ENCODE data around the gene DHRS11.

GRCh38 chr17:36617773-36618172 is 26.1 kb downstream of the DHRS11 start:
- TF ChIP-seq ESRRA (IDR thresholded peaks at IDR 0.05; ENCODE audit: low read length) (no peak), POLR2AphosphoS2 (IDR thresholded peaks at IDR 0.05; ENCODE audit: low read depth, low read length) (no peak), POLR2A (IDR thresholded peaks at IDR 0.05; ENCODE audit: low read depth, low read length) (no peak), MAX (IDR thresholded peaks at IDR 0.05; ENCODE audit: low read depth, low read length) (no peak), CTCF (IDR thresholded peaks at IDR 0.05 in 2 of 3, conservative IDR thresholded peaks at IDR 0.05 in 1 of 3; ENCODE audit: control insufficient read depth in 2 of 3, extremely low read depth in 1 of 3, insufficient read depth in 1 of 3, low read depth in 3 of 3, low read length in 3 of 3) (no peak), CBFB (IDR thresholded peaks at IDR 0.05; ENCODE audit: low read depth) (no peak)
